ENCODE data around the gene RPTOR. TPM values are rescaled to one million over a fixed set of nuclear protein-coding genes. Genes with fewer than 3 reads are reported as not detected.

RPTOR gene
- total RNA-seq, 3 donors from 2014 or later: 21.4 to 27.5 (median 23.6) TPM

GRCh38 chr17:80513892-80514291 is 30.7 kb upstream of the RPTOR start:
- Histone ChIP-seq H3K4me1 (no peaks in the 10 kb centered on the region), H3K9me3 (no peaks in the 10 kb centered on the region), H3K4me3 (no peak overlapping the region), H3K36me3 (no peaks in the 10 kb centered on the region), H3K27ac (no peak overlapping the region), H3K27me3 (no peaks in the 10 kb centered on the region)
- DNase-seq (ENCODE audit: low spot score in 2 of 2): no peak
- intact Hi-C loops (cut with DNase I; ENCODE audit: low total_unique reads): no loop called here
- no peak for TF ChIP-seq POLR2A (IDR thresholded peaks at IDR 0.05)
- TF ChIP-seq POLR2AphosphoS5 (IDR thresholded peaks at IDR 0.05): no peak
- TF ChIP-seq CTCF (IDR thresholded peaks at IDR 0.05): no peak

- H3K27me3 ChIP-seq: no peaks in the 10 kb centered on the region
- no peak overlapping the region for H3K4me3 ChIP-seq
- H3K36me3 ChIP-seq: no peaks in the 10 kb centered on the region
- H3K27ac ChIP-seq: no peak overlapping the region
- TF ChIP-seq POLR2A (IDR thresholded peaks at IDR 0.05) (no peak), CTCF (IDR thresholded peaks at IDR 0.05) (no peak), POLR2AphosphoS5 (IDR thresholded peaks at IDR 0.05) (no peak)
- intact Hi-C loops (cut with DNase I; ENCODE audit: low total_unique reads): no loop called here
- DNase-seq (ENCODE audit: low spot score in 2 of 2): no peak
- H3K9me3 ChIP-seq: no peaks in the 10 kb centered on the region
- no peaks in the 10 kb centered on the region for H3K4me1 ChIP-seq
Observed at GRCh38 chr17:80516171-80516932, 28.3 kb upstream of the RPTOR start.

- DNase-seq (ENCODE audit: low spot score in 2 of 2): no peak
- no peaks in the 10 kb centered on the region for H3K4me1 ChIP-seq
- no peaks in the 10 kb centered on the region for H3K9me3 ChIP-seq
- intact Hi-C loops (cut with DNase I; ENCODE audit: low total_unique reads): no loop called here
- no peak overlapping the region for H3K4me3 ChIP-seq
- H3K36me3 ChIP-seq: no peaks in the 10 kb centered on the region
- TF ChIP-seq POLR2AphosphoS5 (IDR thresholded peaks at IDR 0.05) (no peak), POLR2A (IDR thresholded peaks at IDR 0.05) (no peak), CTCF (IDR thresholded peaks at IDR 0.05) (no peak)
- no peaks in the 10 kb centered on the region for H3K27me3 ChIP-seq
- no peak overlapping the region for H3K27ac ChIP-seq
Observed at GRCh38 chr17:80517641-80518040, 27.0 kb upstream of the RPTOR start.

- intact Hi-C loops (cut with DNase I; ENCODE audit: low total_unique reads): no loop called here
- Histone ChIP-seq H3K27me3 (no peaks in the 10 kb centered on the region), H3K9me3 (no peaks in the 10 kb centered on the region), H3K36me3 (no peaks in the 10 kb centered on the region), H3K27ac (no peak overlapping the region), H3K4me1 (no peaks in the 10 kb centered on the region), H3K4me3 (no peak overlapping the region)
- DNase-seq (ENCODE audit: low spot score in 2 of 2): no peak
- no peak for TF ChIP-seq CTCF (IDR thresholded peaks at IDR 0.05)
- no peak for TF ChIP-seq POLR2AphosphoS5 (IDR thresholded peaks at IDR 0.05)
- TF ChIP-seq POLR2A (IDR thresholded peaks at IDR 0.05): no peak
Observed at GRCh38 chr17:80518392-80518791, 26.2 kb upstream of the RPTOR start.

- Histone ChIP-seq H3K9me3 (no peaks in the 10 kb centered on the region), H3K27me3 (no peaks in the 10 kb centered on the region), H3K4me1 (no peaks in the 10 kb centered on the region), H3K4me3 (no peak overlapping the region), H3K36me3 (no peaks in the 10 kb centered on the region), H3K27ac (no peak overlapping the region)
- intact Hi-C loops (cut with DNase I; ENCODE audit: low total_unique reads): no loop called here
- TF ChIP-seq CTCF (IDR thresholded peaks at IDR 0.05) (no peak), POLR2A (IDR thresholded peaks at IDR 0.05) (no peak), POLR2AphosphoS5 (IDR thresholded peaks at IDR 0.05) (no peak)
- no peak for DNase-seq (ENCODE audit: low spot score in 2 of 2)
Observed at GRCh38 chr17:80519091-80519781, 25.4 kb upstream of the RPTOR start.
